NCI-H446 treated with DMSO at 0.1 percent for 48 hours (cell line): Measurements from ENCODE around the gene SLC29A4.
"Not testable (repeated sequence)": the region's sequence is repeated elsewhere in the genome, so short reads cannot be mapped to it uniquely, and the experiment has no call there.

ENCODE experiments used
- DNase-seq: peaks from one replicate; lab custom pipeline; 2025; lab: John Stamatoyannopoulos, UW

The SLC29A4 gene, protein sequence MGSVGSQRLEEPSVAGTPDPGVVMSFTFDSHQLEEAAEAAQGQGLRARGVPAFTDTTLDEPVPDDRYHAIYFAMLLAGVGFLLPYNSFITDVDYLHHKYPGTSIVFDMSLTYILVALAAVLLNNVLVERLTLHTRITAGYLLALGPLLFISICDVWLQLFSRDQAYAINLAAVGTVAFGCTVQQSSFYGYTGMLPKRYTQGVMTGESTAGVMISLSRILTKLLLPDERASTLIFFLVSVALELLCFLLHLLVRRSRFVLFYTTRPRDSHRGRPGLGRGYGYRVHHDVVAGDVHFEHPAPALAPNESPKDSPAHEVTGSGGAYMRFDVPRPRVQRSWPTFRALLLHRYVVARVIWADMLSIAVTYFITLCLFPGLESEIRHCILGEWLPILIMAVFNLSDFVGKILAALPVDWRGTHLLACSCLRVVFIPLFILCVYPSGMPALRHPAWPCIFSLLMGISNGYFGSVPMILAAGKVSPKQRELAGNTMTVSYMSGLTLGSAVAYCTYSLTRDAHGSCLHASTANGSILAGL

DNA sequence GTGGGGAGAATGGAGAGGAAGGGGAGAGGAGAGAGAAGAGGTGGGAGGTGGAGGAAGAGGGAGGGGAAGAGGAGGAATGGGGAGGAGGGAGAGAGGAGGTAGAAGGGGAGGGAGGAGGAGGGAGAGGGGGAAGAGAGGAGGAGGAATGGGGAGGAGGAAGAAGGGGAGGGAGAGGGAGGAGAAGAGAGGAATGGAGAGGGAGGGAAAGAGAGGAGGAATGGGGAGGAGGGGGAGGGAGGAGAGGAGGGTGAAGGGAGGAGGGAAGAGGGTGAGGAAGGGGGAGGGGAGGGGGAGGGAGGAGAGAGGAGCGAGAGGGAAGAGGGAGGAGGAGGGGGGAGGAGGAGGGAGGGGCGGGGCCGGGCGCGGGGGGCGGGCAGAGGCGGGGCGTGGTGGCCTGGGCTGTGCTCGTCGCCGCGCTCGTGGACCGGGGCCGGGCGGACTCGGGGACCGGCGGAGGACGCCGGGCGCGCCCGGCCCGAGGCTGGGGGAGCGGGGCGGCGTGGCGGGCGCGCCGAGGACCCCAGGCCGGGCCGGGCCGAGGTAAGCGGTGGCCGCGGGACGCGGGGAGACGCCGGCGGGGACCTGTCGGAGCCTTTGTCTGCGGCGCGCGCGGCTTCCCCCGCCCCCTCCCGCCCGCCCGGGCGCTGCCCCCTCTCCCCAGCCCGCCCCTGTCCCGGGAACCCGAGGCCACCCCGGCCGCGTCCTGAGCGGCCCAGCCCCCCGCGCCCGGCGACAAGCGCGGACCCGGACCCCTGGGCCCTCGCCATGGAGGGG lies at the start of gene SLC29A4:
TSS of gene SLC29A4 (plus strand) at position 401 of the 774 bp plus-strand sequence. CDS start 4,874 bp downstream, outside the sequence.
- DNase-seq, result no peak

DNA sequence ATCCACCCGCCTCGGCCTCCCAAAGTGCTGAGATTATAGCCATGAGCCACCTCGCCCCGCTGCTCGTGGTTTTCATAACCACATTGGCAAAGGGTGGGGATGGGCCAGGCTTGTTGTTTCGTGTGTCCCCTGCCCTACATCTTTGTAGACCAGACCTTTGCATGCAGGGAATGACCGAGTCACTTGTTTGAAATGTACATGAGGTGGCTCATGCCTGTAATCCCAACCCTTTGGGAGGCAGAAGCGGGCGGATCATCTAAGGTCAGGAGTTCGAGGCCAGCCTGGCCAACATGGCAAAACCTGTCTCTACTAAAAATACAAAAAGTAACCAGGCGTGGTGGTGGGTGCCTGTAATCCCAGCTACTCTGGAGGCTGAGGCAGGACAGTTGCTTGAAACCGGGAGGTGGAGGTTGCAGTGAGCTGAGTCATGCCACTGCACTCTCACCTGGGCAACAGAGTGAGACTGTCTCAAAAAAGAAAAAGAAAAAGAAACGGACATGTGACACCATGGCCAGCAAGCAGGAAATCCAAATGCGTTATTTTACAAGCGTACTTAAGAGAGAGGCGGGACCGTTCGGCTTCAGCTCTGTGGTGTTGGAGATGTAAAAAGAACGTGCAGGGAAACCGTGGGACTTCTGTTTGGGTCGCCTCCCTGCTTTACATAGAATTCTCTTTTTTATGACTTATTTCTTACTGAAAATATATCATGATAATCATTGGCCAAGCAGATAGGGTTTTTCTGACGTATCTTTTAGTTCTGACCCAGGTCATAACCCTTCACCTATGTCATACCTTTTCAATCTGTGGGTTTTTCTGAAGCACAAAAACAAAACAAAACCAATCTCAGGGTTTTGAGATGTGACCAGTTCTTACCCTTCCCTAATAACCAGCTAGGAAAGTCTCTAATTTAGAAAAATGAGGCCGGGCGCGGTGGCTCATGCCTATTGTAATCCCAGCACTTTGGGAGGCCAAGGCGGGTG lies 47.6 kb upstream of the SLC29A4 start:
- no peak for DNase-seq

DNA sequence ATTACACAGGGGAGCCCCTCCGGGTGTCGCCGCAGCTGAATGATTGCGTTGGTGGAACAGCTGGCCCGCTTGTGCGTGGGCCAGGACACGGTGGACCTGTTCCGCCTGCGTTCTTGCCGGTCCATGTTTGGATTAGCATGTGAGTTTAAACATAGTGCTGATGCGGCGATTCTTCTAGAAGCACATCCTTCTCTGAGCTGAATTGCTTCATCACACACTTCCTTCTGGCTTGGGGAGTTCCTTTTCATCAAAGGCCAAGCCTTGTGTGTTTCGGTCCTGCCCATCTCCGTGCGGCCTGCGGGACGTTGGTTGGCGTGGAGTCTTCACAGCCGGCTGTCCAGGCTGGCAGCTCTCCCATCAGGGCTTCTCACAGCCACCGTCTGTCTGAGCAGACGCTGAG lies 45.5 kb upstream of the SLC29A4 start:
- no peak for DNase-seq

DNA sequence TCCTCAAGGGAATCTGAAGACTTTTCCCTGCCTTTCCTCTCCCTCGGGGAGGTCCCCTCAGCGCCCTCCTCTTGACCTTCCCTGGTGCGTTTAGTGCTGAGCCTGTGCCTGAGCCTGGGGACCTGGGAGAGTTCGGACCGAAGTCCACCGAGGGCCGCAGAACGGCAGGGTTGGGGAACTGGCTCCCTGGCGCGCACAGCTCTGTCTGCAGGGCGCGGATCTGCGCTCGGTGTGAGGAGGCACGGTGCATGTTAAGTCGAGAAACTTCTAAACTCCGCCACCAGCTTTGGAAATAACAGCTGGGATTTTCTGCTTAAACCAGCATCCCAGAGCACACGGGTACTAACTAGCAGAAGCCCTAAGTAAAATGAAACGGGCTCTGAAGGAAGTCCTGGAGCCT lies 44.2 kb upstream of the SLC29A4 start:
- no peak for DNase-seq

DNA sequence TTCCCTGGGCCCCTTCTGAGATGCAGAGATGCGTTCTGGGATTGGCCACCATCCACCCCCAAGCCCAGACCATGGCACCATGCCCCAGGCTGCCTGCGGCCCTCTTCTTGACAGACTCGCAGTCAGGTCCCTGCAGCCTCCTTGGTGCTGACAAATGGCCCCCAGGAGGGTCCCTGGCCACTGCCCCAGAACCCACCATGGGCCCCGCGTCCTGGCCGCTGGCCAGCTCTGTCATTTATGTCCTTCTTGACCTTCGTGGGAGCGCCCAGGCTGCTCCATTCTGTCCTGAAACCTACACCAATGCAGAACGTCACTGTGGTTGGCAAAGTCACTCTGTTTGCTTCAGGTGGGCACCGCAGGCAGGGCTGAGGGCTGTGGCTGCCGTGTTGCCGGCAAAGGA lies 39.5 kb upstream of the SLC29A4 start:
- DNase-seq, result no peak

DNA sequence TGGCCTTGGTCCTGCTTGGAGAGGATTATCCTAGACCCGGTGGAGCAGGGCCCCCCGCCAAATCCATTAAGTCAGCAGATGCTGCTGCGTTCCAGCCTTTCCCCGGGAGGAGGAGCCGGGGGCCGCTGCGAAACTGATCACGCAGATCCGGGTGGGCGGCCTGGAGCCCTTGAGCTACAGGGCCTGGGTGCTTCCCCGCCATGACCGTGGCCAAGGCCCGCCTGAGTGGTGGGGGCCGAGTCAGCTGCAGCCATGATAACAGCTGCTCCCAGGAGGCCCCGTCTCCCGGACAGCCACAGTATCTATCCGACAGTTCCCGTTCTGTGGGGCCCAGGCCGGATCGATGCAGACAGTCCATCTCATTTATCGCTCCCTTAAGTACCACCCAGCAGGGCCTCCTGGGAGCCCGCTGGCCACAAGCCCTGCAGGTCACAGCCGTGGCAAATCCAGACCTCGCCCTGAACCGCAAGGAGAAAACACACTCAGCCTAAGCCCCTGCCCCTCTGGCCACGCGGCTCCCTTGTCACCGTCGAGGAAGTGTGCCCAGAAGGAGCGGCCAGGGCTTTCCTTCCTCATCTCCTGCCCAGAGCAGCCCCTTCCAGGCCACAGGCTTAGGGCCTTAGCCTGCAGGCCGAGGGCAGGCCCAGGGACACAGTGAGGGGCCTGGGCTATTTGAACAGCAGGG lies 34.4 kb upstream of the SLC29A4 start:
- DNase-seq, result peak; percentile 73

DNA sequence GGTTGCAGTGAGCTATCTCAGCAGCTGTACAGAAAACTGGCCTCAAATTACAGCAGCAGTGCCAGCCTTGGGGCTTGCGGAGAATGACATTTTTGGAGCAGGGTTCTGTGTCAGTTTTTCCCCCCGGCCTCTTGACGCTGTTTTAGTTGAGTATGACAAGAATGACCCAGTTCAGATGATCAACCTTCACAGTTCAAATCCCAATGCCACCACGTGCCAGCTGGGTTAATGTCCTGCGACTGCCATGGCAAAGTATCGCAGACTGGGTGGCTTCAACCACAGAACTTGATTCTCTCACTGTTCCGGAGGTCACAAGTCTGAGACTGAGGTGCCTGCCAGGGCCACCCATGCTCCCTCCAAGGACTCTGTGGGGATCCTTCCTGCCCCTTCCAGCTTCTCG lies 32.0 kb upstream of the SLC29A4 start:
- not testable (repeated sequence) for DNase-seq

DNA sequence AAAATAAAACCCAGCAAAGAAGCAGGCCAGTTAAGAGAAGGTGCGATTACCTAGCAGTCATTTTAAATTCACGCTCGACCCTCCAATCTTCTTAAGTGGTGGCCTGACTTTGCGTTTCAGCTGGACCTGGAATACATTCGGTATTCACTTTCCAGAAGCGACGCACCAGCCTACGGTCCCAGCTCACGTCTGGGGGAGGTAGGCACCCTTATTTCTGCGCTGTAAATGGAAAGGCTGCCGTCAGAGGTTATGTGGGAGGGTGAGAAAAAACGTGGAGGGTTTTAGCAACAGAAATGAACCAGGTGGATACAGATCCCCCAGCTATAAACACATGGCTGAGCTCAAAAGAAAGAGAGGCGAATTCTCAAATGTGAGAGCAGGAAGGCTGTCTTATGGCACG lies 29.2 kb upstream of the SLC29A4 start:
- DNase-seq, result not testable (repeated sequence)

DNA sequence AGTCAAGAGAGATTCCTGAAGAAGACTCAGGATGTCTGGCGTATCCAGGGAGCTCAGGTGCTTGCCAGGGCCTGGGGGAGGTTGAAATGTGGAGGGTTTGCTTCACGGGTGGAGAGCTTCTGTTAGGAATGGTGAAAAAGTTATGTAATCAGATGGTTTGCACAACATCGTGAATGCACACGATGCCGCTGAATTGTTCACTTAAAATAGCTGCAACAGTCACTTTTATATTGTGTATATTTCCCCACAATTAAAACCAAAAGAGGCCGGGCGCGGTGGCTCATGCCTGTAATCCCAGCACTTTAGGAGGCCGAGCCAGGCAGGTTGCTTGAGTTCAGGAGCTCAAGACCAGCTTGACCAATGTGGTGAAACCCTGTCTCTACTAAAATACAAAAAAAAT lies 28.4 kb upstream of the SLC29A4 start:
- not testable (repeated sequence) for DNase-seq

DNA sequence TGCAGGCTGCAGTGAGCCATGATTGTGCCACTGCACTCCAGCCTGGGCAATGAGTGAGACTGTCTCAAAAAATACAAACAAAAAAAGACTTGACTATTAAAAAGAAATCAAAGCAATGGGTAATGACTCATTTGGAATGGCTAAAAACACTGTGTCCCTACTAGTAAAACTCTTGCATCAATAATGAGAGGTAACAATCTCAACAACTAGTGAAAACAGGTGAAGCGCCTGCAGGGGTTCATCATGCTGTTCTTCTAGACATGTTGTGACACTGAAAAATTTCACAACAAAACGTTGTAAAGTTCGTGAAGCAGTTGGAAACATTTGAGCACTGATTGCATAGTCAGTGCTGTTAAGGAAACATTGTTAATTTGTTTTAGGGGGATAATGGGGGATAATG lies 26.9 kb upstream of the SLC29A4 start:
- no peak for DNase-seq

DNA sequence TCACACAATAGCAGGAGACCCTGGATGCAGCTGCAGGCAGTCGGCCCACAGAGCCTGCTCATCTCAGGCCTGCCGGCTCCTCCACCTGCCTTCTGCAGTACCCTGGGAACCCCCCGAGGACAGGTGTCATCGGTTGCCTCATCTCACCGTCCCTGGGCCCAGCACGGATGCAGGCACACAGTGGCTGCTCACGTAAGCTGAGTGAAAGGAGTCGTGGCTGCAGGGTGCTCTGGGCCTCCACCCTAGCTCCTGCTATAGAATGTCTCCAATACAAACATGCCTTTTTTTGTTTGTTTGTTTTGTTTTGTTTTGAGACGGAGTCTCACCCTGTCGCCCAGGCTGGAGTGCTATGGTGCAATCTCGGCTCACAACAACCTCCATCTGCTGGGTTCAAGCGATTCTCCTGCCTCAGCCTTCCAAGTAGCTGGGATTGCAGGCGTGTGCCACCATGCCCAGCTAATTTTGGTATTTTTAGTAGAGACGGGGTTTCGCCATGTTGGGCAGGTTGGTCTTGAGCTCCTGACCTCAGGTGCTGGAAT lies 22.1 kb upstream of the SLC29A4 start:
- not testable (repeated sequence) for DNase-seq

DNA sequence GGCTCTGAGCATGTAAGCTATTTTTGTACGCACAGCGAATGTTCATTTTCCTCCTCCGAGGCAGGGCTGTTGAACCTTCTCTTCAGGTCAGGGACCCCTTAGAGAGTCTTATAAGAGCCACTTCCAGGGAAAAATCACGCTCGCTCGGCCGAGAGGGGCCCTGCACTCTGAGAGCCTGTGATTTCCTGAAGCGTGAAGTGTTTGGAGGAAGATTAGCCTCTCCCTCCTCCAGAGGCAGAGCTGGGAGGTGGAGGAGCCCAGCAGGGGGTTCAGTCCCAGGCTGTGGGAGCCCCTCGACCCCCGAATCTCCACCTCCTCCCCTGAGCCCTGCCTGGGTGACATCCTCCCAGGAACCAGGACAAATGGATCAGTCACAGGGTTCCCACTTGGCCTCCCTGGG lies 19.7 kb upstream of the SLC29A4 start:
- not testable (repeated sequence) for DNase-seq

DNA sequence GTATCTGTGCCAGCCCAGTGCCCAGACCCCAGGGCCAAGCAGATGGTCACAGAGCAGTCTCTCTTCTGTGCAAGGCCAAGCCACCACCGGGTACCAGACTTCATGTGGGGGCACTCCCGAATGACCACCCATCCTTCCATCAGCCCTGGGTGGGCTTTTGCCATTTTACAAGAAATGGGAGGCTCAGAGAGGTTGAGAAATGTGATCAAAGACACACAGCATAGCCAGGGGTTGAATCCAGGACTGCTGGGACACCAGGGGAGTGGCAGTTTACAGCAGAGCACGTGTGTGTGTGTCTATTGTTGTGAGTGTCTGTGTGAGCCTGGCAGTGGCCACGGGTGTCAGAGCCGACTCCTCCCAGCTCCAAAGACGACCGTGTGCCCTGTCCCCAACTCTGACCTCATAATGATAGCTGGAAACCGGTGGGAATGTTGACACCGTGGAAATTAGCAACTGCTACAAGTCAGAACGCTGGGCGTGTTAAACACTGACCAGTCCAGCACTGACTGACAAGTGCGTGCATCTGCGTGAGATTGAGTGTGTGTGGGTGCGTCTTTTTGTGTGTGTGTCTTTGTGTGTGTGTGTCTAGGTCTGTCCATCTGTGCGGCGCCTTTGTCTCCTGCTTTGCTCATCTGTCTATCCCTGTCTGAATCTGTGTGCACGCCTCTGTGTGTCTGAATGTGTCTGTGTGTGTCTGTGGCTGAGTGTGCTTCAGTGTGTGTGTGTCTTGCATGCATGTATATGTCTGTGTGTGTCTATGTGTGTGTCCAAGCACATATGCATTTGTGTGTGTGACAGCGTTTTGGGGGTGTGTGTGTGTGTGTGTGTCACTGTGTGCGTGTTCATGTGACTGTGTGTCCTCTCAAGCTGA lies 17.2 kb upstream of the SLC29A4 start:
- DNase-seq, result no peak

DNA sequence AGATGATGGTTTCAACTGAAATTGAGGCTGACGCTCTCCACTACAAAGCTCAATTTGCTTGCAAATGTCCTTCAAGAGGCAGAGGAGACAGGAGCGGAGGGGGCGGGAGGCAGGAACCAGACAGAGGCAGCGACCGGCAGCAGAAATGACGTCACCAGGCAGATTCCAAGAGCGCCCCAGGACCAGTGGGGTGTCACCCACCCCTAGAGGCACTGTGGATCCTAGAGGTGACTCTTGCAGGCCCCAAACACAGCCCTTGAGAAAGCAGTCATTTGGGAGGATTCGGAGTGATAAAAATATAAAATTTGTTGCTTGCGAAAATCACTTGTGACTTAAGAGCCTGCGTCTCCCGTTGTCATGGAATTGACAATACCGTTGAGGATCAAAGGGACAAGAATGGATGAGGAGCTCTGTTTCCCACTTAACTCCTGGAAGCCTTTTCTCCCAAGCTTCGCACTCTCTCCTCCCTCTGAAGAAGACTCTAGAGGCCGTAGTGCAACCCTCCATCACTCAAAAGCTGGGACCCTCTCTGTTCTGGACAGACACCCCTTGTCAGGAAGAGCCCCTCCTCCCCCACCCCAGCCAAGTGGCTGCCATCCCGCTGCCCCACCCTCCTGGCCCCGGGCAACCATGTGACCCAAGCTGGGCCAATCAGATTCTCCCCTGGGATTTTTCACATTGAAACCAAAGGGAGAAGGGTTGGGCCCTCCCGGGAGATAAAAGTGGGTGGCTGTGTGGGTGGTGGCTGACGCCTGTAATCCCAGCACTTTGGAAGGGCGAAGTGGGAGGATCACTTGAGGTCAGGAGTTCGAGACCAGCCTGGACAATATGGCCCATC lies 16.3 kb upstream of the SLC29A4 start:
- no peak for DNase-seq

DNA sequence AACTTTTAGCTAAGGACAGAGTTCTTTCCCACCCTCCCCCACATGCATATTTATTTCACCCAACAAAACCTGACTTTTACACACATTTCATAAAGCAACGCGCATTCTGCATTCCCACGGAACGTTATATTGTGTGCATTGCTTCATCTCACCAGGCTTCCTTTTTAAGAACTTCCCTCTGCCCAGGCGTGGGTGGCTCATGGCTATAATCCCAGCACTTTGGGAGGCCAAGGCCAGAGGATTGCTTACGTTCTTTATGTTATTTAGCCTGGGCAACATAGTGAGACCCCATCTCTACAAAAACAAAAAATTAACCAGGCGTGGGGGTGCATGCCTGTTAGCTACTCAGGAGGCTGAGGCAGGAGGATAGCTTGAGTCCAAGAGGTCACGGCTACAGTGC lies 14.9 kb upstream of the SLC29A4 start:
- not testable (repeated sequence) for DNase-seq

DNA sequence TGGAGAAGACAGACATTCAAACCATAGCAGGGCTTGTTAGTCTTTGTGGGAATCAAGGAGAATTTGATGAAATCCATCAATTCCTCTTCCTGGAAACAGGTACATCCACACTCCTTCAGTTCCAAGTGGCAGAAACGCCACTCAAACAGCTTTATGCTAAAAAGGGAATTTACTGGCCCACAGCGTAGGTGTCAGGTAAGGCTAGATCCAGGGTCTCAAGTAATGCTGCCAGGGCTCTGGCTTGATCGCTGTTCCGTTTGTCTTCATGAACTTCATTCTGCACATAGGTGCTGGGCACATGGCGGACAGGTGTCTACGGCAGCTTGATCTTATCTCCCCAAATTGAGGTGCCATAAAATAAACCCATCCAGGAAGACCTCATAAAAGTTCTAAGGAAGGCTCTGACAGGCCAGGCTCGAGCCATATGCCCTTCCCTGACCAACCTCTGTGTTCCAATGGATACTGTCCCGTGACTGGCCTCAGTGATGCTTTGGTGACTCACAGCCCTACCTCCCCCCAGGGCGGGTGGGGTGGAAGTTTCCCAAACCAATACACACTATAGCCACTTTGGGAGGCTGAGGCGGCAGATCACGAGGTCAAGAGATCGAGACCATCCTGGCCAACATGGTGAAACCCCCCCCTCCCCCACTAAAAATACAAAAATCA lies 12.6 kb upstream of the SLC29A4 start:
- DNase-seq, result not testable (repeated sequence)

DNA sequence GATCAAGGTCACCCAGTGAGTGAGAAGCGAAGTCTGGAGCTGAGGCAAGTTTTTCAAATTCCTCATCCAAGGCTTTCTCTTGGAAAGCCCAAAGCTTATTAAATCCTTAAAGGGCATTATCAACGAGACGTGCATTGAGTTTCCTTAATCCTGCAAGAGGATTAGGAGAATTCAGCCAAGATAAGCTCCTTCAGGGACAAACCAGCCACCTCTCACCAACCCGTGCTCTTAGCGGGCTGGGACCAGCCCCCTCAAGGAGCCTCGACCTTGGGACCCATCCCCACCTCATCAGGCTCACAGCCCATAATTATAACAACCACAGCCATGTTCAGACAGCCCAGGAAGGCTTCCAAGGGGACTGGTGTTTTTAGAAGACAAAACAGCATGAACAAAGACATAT lies 12.0 kb upstream of the SLC29A4 start:
- no peak for DNase-seq

DNA sequence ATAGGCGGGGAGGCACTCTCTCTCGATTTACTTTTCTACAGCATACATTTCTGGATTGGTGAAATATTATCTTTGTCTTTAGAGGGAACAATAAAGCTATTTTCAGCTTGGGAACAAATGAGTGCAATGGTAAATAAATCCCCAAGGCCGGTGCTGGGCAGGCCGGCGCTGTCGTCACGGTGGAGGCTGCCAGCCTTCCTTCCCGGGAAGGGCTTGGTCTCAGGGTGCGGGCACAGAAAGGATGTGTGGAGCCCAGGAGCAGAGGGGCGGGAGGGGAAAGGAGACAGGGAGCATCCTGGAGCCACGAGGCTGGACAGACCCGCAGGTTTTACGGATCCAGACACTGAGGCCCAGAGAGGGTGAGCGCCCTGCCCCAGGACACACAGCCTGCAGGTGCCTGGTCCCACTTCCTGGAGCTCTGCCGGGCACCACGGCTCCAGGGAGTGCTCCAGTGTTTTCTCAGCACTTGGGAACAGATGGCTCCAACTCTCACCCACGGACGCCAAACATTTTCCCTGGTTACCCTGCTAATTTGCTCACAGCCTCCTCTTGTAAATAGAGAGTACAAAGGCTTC lies 8.8 kb upstream of the SLC29A4 start:
- DNase-seq, result peak; percentile 61
